ENCODE measurements around the gene RERGL.
"Not testable (repeated sequence)": the region's sequence is repeated elsewhere in the genome, so short reads cannot be mapped to it uniquely, and the experiment has no call there.

RERGL gene

DNA sequence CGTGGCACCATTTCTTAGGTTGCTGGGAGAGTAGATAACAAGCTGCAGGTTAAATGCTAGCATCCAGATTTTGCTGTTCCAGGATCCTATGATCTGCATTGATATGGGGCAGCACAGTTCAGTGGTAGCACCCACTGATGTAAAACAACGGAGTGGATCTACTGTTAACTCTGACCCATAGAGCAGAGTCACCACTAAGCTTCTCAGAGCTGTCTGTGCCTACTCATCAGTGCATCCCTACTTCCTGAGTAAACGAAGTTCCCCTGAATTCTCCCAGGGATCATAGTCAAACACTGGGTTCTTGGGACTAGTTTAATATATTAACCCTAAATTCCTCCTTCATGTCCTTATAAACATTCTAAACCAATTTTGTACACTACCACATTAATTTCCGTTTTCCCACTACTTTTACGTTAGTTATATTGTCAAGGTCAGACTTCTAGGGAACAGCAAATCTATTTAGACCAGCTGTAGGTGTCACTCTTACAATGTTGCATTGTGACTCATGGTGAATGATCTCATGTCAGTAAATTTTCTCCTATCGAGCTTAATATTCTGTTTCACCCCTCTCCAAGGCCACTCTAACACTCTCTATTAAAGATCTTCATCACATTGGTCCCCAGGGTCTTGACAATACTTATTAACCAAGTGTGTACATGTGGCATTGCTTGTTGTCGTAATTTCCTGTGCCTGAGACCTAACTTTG lies 10.3 kb downstream of the RERGL start:
- Histone ChIP-seq H3K9me3 (no peaks in the 10 kb centered on the region; the same call in 1 of the 2 replicates), H3K36me3 (no peaks in the 10 kb centered on the region), H4K20me1 (no peaks in the 10 kb centered on the region), H3K4me2 (no peak overlapping the region), H3K9ac (no peak overlapping the region), H3K27me3 (no peaks in the 10 kb centered on the region), H3K27ac (no peak overlapping the region), H3K4me1 (no peaks in the 10 kb centered on the region), H3K4me3 (no peak overlapping the region)
- TF ChIP-seq Cebpa-rat (IDR thresholded peaks at IDR 0.05) = no peak

DNA sequence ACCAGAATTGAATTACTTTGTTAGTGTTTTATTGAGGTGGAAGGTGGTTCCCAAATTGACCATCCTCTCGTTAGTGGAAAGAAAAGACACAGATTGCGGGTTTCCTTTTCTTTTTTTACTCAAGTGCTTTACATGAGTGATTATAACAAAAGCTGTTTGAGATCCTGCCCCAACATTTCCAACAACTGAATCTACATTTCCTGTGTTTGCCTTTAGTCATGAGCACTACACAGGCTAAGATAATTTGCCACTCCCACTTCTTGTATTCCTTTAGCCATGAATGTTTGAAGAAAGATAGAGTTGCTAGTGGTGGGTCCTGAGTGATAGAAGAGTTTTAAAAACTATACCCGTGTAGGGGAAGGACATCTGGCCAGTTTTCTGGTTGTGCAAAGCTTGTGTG lies 16.0 kb downstream of the RERGL start:
- no peaks in the 10 kb centered on the region for H4K20me1 ChIP-seq
- no peak overlapping the region for H3K4me3 ChIP-seq
- peak overlapping the region; percentile 41 for H3K4me2 ChIP-seq
- no peak for TF ChIP-seq Cebpa-rat (IDR thresholded peaks at IDR 0.05)
- H3K9ac ChIP-seq = no peak overlapping the region
- no peak overlapping the region for H3K27ac ChIP-seq
- H3K9me3 ChIP-seq = 0 out of 2 replicates have a peak, but pooled peaks cover 3% of the 10 kb centered on the region
- H3K4me1 ChIP-seq = peaks cover 8% of the 10 kb centered on the region
- no peaks in the 10 kb centered on the region for H3K36me3 ChIP-seq
- no peaks in the 10 kb centered on the region for H3K27me3 ChIP-seq

DNA sequence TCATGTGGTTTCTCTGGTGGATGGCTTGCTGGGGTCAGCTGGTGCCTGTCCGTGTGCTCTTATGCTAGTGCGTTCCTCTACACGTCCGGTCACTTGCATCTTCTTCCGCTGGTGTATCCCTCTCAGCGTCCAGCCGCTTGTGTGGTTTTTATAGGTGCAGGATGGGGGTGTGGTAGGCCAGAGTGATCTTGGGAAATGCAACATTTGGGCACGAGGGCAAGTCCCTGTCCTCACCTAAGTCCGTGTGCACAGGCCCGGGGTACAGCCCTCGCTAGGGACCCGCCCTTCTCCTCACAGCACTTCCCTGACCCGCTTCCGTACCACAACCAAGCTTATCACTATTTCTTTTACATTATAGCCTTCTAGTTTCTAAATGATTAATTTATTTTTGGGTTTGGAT lies 17.3 kb downstream of the RERGL start:
- Histone ChIP-seq H3K4me3 (no peak overlapping the region), H3K27ac (no peak overlapping the region), H3K27me3 (no peaks in the 10 kb centered on the region), H3K9ac (no peak overlapping the region), H3K36me3 (no peaks in the 10 kb centered on the region), H3K4me2 (no peak overlapping the region), H3K9me3 (0 out of 2 replicates have a peak, but pooled peaks cover 3% of the 10 kb centered on the region), H3K4me1 (peaks cover 8% of the 10 kb centered on the region), H4K20me1 (no peaks in the 10 kb centered on the region)
- TF ChIP-seq Cebpa-rat (IDR thresholded peaks at IDR 0.05) = no peak

DNA sequence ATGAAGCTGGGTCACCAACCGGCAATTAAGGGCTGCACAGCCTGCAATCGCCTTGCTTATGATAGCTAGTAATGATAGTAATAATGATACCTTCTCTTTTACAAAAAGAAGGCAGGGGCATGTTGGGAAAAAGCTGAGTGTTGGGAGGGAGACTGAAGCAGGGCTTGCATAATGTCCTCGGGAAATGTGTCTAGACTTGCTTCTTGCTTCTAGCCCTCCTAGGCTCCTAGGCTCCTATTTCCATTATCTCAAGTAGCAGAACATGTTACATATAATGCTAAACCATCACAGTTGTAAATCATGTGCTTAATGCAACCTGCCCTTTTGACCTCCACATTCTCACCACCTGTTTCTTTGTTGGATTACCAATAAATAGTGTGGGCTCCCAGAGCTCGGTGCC lies 18.7 kb downstream of the RERGL start:
- Histone ChIP-seq H3K9ac (no peak overlapping the region), H3K4me1 (peaks cover 8% of the 10 kb centered on the region), H3K36me3 (no peaks in the 10 kb centered on the region), H3K4me2 (no peak overlapping the region), H3K4me3 (no peak overlapping the region), H4K20me1 (no peaks in the 10 kb centered on the region), H3K27ac (no peak overlapping the region), H3K9me3 (0 out of 2 replicates have a peak, but pooled peaks cover 3% of the 10 kb centered on the region), H3K27me3 (no peaks in the 10 kb centered on the region)
- TF ChIP-seq Cebpa-rat (IDR thresholded peaks at IDR 0.05) = no peak

DNA sequence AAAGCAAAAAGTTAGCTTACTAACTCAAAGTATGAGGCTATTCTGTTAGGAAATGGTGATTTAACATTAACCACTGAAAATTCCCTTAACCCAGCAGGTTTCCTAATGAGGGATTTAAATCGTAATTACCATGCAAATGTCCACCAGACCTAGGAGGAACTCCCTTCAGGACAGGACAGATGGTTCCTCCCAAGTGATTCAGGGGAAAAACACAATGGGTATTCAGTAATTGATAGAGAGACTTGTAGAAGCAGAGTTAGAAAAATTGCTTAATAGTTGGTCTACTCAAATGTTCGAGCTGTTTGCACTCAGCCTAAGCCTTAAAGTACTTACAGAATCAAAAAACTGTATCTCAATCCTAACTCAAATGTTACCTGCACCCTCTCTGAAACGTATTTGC lies 21.6 kb downstream of the RERGL start:
- TF ChIP-seq Cebpa-rat (IDR thresholded peaks at IDR 0.05) = no peak
- Histone ChIP-seq H3K36me3 (no peaks in the 10 kb centered on the region), H3K4me1 (no peaks in the 10 kb centered on the region), H3K4me2 (no peak overlapping the region), H3K9me3 (0 out of 2 replicates have a peak, but pooled peaks cover 3% of the 10 kb centered on the region), H3K9ac (no peak overlapping the region), H4K20me1 (no peaks in the 10 kb centered on the region), H3K4me3 (no peak overlapping the region), H3K27ac (no peak overlapping the region), H3K27me3 (no peaks in the 10 kb centered on the region)

DNA sequence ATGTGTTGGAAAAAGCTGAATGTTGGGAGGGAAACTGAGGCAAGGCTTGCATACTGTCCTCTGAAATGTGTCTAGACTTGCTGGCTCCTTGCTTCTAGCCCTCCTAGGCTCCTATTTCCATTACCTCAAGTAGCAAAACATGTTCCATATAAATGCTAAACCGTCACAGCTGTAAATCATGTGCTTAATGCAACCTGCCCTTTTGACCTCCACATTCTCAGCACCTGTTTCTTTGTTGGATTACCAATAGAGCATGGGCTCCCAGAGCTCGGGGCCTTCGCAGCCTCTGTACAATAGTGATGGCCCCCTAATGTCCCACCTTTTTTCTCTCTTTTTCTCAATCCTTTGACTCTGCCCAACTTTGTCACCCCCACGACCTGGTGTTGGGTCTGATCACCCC lies 23.3 kb downstream of the RERGL start:
- no peak overlapping the region for H3K27ac ChIP-seq
- no peaks in the 10 kb centered on the region for H3K36me3 ChIP-seq
- no peaks in the 10 kb centered on the region for H4K20me1 ChIP-seq
- peaks cover 14% of the 10 kb centered on the region for H3K9me3 ChIP-seq
- TF ChIP-seq Cebpa-rat (IDR thresholded peaks at IDR 0.05) = no peak
- no peak overlapping the region for H3K4me3 ChIP-seq
- no peak overlapping the region for H3K9ac ChIP-seq
- H3K27me3 ChIP-seq = no peaks in the 10 kb centered on the region
- H3K4me1 ChIP-seq = no peaks in the 10 kb centered on the region
- H3K4me2 ChIP-seq = no peak overlapping the region

DNA sequence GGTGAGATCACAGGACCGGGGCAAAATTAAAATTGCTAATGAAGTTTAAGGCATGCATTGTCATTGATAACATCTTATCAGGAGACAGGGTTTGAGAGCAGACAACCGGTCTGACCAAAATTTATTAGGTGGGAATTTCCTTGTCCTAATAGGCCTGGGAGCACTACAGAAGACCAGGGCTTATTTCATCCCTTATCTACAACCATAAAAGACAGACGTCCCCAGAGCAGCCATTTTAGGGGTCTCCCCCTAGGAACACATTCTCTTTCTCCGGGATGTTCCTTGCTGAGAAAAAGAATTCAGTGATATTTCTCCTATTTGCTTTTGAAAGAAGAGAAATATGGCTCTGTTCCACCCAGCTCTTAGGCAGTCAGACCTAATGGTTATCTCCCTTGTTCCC lies 27.1 kb downstream of the RERGL start:
- not testable (repeated sequence) for H3K4me3 ChIP-seq, H3K27ac ChIP-seq, H4K20me1 ChIP-seq, H3K4me2 ChIP-seq, H3K36me3 ChIP-seq, H3K4me1 ChIP-seq, H3K9ac ChIP-seq, H3K27me3 ChIP-seq
- peaks cover 21% of the 10 kb centered on the region for H3K9me3 ChIP-seq

DNA sequence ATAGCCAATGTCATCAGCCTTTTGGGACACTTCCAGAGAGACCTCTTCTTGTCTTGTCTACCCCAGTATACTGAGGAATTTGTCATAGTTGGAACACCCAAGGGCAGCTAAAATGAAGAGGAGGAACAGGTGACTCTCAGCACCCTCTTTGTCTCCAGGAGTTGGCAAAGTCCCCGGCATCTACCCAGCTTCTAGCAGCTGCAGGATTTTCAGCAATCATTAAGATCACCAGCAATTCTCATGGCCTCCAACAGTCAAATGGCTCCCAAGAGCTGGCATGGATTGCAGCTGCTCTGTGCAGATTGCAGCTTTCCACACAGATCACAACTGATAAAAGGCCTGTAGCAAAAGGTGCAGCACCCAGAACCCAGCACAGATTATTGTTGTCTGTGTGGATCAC lies 32.9 kb downstream of the RERGL start:
- no peaks in the 10 kb centered on the region for H3K36me3 ChIP-seq
- H3K4me2 ChIP-seq = no peak overlapping the region
- no peaks in the 10 kb centered on the region for H3K27me3 ChIP-seq
- no peaks in the 10 kb centered on the region for H4K20me1 ChIP-seq
- H3K27ac ChIP-seq = no peak overlapping the region
- no peaks in the 10 kb centered on the region for H3K4me1 ChIP-seq
- TF ChIP-seq Cebpa-rat (IDR thresholded peaks at IDR 0.05) = no peak
- no peak overlapping the region for H3K9ac ChIP-seq
- H3K4me3 ChIP-seq = no peak overlapping the region
- peaks cover 15% of the 10 kb centered on the region for H3K9me3 ChIP-seq

DNA sequence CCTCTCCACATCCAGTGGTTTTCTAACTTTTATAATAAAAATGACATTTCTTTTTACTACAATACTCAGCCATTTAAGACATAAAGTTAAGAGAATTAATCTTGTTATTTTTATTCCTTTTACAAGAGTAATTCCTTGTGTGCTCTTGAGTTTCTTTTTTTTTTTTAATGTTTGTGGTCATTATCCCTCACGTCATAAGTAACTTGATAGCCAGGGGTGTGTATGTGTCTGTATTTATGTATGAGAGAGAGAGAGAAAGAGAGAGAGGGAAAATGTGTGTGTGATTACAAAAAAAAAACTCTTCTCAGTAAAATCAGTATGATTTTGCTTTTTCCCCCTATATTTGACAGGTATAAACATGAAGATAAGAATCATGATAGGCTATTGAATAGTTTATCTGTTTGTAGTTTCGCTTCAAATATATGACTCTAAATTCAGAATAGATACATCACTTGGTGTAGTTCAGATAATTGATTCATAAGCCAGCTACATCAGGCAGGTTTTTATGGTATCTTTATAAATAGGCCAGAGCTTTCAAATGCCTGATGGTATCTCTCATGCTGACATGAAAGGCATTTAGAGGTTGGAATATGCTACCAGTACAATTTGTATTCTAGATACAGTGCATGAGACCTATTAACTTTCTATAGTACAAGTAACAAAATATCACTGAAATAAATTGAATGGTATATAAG lies 34.9 kb downstream of the RERGL start:
- no peak overlapping the region for H3K4me3 ChIP-seq
- no peaks in the 10 kb centered on the region for H3K4me1 ChIP-seq
- no peak for TF ChIP-seq Cebpa-rat (IDR thresholded peaks at IDR 0.05)
- no peak overlapping the region for H3K9ac ChIP-seq
- peaks cover 14% of the 10 kb centered on the region; the same call in 1 of the 2 replicates for H3K9me3 ChIP-seq
- H3K27ac ChIP-seq = no peak overlapping the region
- H3K4me2 ChIP-seq = no peak overlapping the region
- no peaks in the 10 kb centered on the region for H4K20me1 ChIP-seq
- no peaks in the 10 kb centered on the region for H3K27me3 ChIP-seq
- H3K36me3 ChIP-seq = no peaks in the 10 kb centered on the region

DNA sequence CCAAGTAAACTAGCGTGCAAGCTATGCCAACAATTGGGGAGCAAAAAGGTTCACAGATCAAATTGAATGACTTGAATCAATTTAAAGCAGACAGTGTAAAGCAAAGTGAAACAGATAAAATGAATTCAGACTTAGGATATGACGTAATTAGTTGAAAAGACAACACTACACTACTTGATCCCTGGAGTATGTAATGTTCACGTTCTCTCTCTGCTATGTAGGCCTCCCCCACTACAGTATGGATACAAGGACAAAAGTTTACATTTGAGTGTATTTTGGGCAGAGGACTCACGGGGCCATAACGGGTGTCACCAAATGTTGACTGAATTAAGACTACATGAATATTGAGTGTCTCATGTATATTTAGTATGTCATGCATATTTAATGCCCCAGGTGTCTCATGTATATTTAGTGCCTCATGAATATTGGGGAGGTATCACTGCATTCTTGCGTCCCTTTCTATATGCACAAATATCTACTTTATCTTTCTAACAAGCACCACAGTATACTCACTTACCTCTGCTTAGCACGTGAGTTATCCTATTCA lies 44.5 kb downstream of the RERGL start:
- Histone ChIP-seq H3K9me3 (peaks cover under 1% of the 10 kb centered on the region; the same call in 1 of the 2 replicates), H3K27ac (no peak overlapping the region), H3K4me1 (no peaks in the 10 kb centered on the region), H3K4me3 (no peak overlapping the region), H3K9ac (no peak overlapping the region), H3K36me3 (no peaks in the 10 kb centered on the region), H3K27me3 (no peaks in the 10 kb centered on the region), H3K4me2 (no peak overlapping the region), H4K20me1 (no peaks in the 10 kb centered on the region)
- TF ChIP-seq Cebpa-rat (IDR thresholded peaks at IDR 0.05) = no peak

DNA sequence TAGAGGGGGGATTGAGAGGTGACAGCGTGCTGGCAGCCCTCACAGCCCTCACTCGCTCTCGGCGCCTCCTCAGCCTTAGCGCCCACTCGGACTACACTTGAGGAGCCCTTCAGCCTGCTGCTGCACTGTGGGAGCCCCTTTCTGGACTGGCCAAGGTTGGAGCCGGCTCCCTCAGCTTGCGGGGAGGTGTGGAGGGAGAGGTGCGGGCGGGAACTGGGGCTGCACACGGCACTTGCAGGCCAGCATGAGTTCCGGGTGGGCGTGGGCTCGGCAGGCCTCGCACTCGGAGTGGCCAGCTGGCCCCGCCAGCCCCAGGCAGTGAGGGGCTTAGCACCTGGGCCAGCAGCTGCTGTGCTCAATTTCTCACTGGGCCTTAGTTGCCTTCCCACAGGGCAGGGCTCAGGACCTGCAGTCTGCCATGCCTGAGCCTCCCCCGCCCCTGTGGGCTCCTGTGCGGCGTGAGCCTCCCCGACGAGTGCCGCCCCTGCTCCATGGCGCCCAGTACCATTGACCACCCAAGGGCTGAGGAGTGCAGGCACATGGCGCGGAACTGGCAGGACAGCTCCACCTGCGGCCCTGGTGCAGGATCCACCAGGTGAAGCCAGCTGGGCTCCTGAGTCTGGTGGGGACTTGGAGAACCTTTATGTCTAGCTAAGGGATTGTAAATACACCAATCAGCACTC lies 49.8 kb downstream of the RERGL start:
- not testable (repeated sequence) for H3K27me3 ChIP-seq

More for the DNA sequence above, 49.8 kb downstream of the RERGL start:
- not testable (repeated sequence) for H3K4me1 ChIP-seq, H3K36me3 ChIP-seq, H4K20me1 ChIP-seq, H3K9ac ChIP-seq, H3K4me3 ChIP-seq, H3K4me2 ChIP-seq, H3K27ac ChIP-seq
- H3K9me3 ChIP-seq = peaks cover 12% of the 10 kb centered on the region

Data from BLaER1 (cell line).